Measurements from ENCODE around the gene GABRB1.

GABRB1 gene

GRCh38 chr4:47049347-47049746 is 18.0 kb downstream of the GABRB1 start:
- no peak for DNase-seq (ENCODE audit: low read depth in 2 of 2)

GRCh38 chr4:47050761-47051725 is 19.7 kb downstream of the GABRB1 start:
- no peak for DNase-seq (ENCODE audit: low read depth in 2 of 2)

- DNase-seq (ENCODE audit: low read depth in 2 of 2): no peak
Observed at GRCh38 chr4:47053485-47053884, 22.1 kb downstream of the GABRB1 start.

- no peak for DNase-seq (ENCODE audit: low read depth in 2 of 2)
Observed at GRCh38 chr4:47054130-47054529, 22.8 kb downstream of the GABRB1 start.

GRCh38 chr4:47057991-47058390 is 26.6 kb downstream of the GABRB1 start:
- no peak for DNase-seq (ENCODE audit: low read depth in 2 of 2)

- no peak for DNase-seq (ENCODE audit: low read depth in 2 of 2)
Observed at GRCh38 chr4:47060561-47060960, 29.2 kb downstream of the GABRB1 start.

- DNase-seq (ENCODE audit: low read depth in 2 of 2): no peak
Observed at GRCh38 chr4:47061435-47061834, 30.1 kb downstream of the GABRB1 start.

GRCh38 chr4:47065051-47065481 is 33.7 kb downstream of the GABRB1 start:
- no peak for DNase-seq (ENCODE audit: low read depth in 2 of 2)

- no peak for DNase-seq (ENCODE audit: low read depth in 2 of 2)
Observed at GRCh38 chr4:47068986-47069385, 37.6 kb downstream of the GABRB1 start.

GRCh38 chr4:47071901-47072341 is 40.6 kb downstream of the GABRB1 start:
- DNase-seq (ENCODE audit: low read depth in 2 of 2): no peak

- DNase-seq (ENCODE audit: low read depth in 2 of 2): no peak
Observed at GRCh38 chr4:47073647-47074046, 42.3 kb downstream of the GABRB1 start.

- DNase-seq (ENCODE audit: low read depth in 2 of 2): no peak
Observed at GRCh38 chr4:47074816-47075215, 43.4 kb downstream of the GABRB1 start.

GRCh38 chr4:47075262-47075661 is 43.9 kb downstream of the GABRB1 start:
- DNase-seq (ENCODE audit: low read depth in 2 of 2): no peak

- no peak for DNase-seq (ENCODE audit: low read depth in 2 of 2)
Observed at GRCh38 chr4:47075919-47076318, 44.6 kb downstream of the GABRB1 start.

GRCh38 chr4:47084111-47084510 is 52.7 kb downstream of the GABRB1 start:
- DNase-seq (ENCODE audit: low read depth in 2 of 2): no peak

GRCh38 chr4:47084795-47085194 is 53.4 kb downstream of the GABRB1 start:
- DNase-seq (ENCODE audit: low read depth in 2 of 2): no peak

GRCh38 chr4:47088298-47088697 is 56.9 kb downstream of the GABRB1 start:
- no peak for DNase-seq (ENCODE audit: low read depth in 2 of 2)

GRCh38 chr4:47095884-47096283 is 64.5 kb downstream of the GABRB1 start:
- DNase-seq (ENCODE audit: low read depth in 2 of 2): no peak

- no peak for DNase-seq (ENCODE audit: low read depth in 2 of 2)
Observed at GRCh38 chr4:47101453-47101852, 70.1 kb downstream of the GABRB1 start.

GRCh38 chr4:47104986-47105385 is 73.6 kb downstream of the GABRB1 start:
- DNase-seq (ENCODE audit: low read depth in 2 of 2): no peak

- DNase-seq (ENCODE audit: low read depth in 2 of 2): no peak
Observed at GRCh38 chr4:47106561-47106960, 75.2 kb downstream of the GABRB1 start.

GRCh38 chr4:47109379-47109778 is 78.0 kb downstream of the GABRB1 start:
- no peak for DNase-seq (ENCODE audit: low read depth in 2 of 2)

- no peak for DNase-seq (ENCODE audit: low read depth in 2 of 2)
Observed at GRCh38 chr4:47110546-47111132, 79.3 kb downstream of the GABRB1 start.

Measured in stimulated activated CD8-positive, alpha-beta memory T cell treated with anti-CD3 and anti-CD28 coated beads, Interleukin-2, amount 100 ng/mL, for 48 hours (primary cell).